Measurements from ENCODE around the gene SMIM30.
"Not testable (repeated sequence)": the region's sequence is repeated elsewhere in the genome, so short reads cannot be mapped to it uniquely, and the experiment has no call there.

DNA sequence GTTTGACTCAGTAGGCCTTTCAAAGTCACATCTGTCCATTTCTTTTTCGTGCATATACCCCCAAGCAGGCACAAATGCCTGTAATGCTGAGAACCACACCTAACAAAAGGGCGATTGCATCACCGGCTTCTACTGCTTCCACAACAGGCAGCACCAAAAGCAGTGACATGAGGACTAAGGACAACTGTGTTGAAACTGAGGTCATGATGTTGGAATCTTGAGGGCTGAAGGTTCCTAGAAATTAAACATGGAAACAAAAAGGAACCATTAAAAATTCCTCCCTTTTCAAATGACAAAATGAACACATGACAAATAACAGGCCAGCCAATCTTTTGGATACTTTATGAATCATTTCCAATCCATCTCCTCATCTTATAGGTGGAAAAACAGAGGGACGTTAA lies 980 bp downstream of the SMIM30 start:
- TF ChIP-seq POLR2A, CTCF (IDR thresholded peaks at IDR 0.05): not testable (repeated sequence)

Measured in heart left ventricle (tissue), 13 donors.